ENCODE measurements around the gene MEGF11. TPM values are rescaled to one million over a fixed set of nuclear protein-coding genes. Genes with fewer than 3 reads are reported as not detected.
A peak's percentile ranks its signal among the peaks of the same experiment; 100 is the strongest.

MEGF11 gene
- total RNA-seq, 1 experiment from 2014 or later = 1.2 TPM

GRCh38 chr15:65957451-65957850 lies 296.1 kb downstream of the MEGF11 start:
- Histone ChIP-seq H3K79me2 (ENCODE audit: insufficient read depth, low read length) (no peaks in the 10 kb centered on the region), H3K79me1 (ENCODE audit: insufficient read depth, low read depth, low read length, poor library complexity, severe bottlenecking) (no peaks in the 10 kb centered on the region), H3K56ac (ENCODE audit: insufficient read length, low read depth, low read length) (no peak overlapping the region), H2AFZ (ENCODE audit: low read length) (no peak overlapping the region), H2BK20ac (ENCODE audit: low read depth, low read length, poor library complexity, severe bottlenecking) (no peak overlapping the region), H3K4me2 (ENCODE audit: insufficient read depth, insufficient read length, low read length) (no peak overlapping the region), H4K20me1 (ENCODE audit: control insufficient read depth, insufficient read depth, insufficient read length) (no peaks in the 10 kb centered on the region), H3K9ac (ENCODE audit: extremely low read depth, insufficient read length, low read length) (no peak overlapping the region), H2BK120ac (ENCODE audit: low read depth, low read length, poor library complexity, severe bottlenecking) (no peak overlapping the region), H3K27ac (ENCODE audit: insufficient read length, low read depth, low read length) (no peak overlapping the region), H3K23ac (ENCODE audit: insufficient read length, low read depth, low read length) (no peak overlapping the region), H3K27me3 (ENCODE audit: insufficient read depth, low read length) (no peaks in the 10 kb centered on the region), H2BK15ac (ENCODE audit: low read depth, low read length) (no peak overlapping the region), H2AK5ac (ENCODE audit: insufficient read length, low read length) (no peak overlapping the region), H3K14ac (ENCODE audit: insufficient read depth, low read length) (no peak overlapping the region; the same call in 1 of the 2 replicates), H2BK5ac (ENCODE audit: insufficient read length, low read length) (no peak overlapping the region), H3K9me3 (ENCODE audit: control insufficient read depth, low read depth, low read length) (no peaks in the 10 kb centered on the region), H4K91ac (ENCODE audit: insufficient read length, low read depth, low read length) (no peak overlapping the region), H3K4ac (ENCODE audit: low read depth, low read length) (no peak overlapping the region), H3K23me2 (ENCODE audit: insufficient read length, low read depth, low read length, poor library complexity, severe bottlenecking) (no peaks in the 10 kb centered on the region), H4K8ac (replicated peaks; ENCODE audit: insufficient read length, low read depth, low read length) (no peak overlapping the region), H3T11ph (ENCODE audit: low read length) (no peak overlapping the region), H2BK12ac (ENCODE audit: insufficient read length, low read depth, low read length) (no peak overlapping the region), H3K4me1 (ENCODE audit: insufficient read depth, low read length) (peaks cover 22% of the 10 kb centered on the region), H4K5ac (ENCODE audit: insufficient read length, low read depth, low read length) (no peak overlapping the region), H3K18ac (ENCODE audit: insufficient read length, low read depth, low read length) (no peak overlapping the region)
- TF ChIP-seq, protein P1, sequence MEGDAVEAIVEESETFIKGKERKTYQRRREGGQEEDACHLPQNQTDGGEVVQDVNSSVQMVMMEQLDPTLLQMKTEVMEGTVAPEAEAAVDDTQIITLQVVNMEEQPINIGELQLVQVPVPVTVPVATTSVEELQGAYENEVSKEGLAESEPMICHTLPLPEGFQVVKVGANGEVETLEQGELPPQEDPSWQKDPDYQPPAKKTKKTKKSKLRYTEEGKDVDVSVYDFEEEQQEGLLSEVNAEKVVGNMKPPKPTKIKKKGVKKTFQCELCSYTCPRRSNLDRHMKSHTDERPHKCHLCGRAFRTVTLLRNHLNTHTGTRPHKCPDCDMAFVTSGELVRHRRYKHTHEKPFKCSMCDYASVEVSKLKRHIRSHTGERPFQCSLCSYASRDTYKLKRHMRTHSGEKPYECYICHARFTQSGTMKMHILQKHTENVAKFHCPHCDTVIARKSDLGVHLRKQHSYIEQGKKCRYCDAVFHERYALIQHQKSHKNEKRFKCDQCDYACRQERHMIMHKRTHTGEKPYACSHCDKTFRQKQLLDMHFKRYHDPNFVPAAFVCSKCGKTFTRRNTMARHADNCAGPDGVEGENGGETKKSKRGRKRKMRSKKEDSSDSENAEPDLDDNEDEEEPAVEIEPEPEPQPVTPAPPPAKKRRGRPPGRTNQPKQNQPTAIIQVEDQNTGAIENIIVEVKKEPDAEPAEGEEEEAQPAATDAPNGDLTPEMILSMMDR (conservative IDR thresholded peaks at IDR 0.05) = no peak
- Mint-ChIP-seq H3K4me3 (no peak overlapping the region; a peak in 1 of 5 replicates), H3K4me1 (peaks cover 40 to 45% of the 10 kb centered on the region in 2 experiments), H3K9me3 (no peaks in the 10 kb centered on the region), H3K36me3 (ENCODE audit: insufficient read depth in 1 of 3, low read depth in 3 of 3) (no peaks in the 10 kb centered on the region; a peak in 1 of 7 replicates), H3K27ac (no peak overlapping the region), H3K27me3 (ENCODE audit: low read depth) (no peaks in the 10 kb centered on the region)
- DNase-seq = peak; percentile 29
- no CpG with 5 or more reads among the region's 7 CpGs for whole genome bisulfite sequencing (ENCODE audit: extremely low coverage, insufficient read length, low lambda C conversion rate)
